Neural cell (in vitro differentiated cells): ENCODE data around the gene WDFY3. TPM values are rescaled to one million over a fixed set of nuclear protein-coding genes. Genes with fewer than 3 reads are reported as not detected.

ENCODE experiments used
- H2AFZ ChIP-seq: fragments of 200-600, 300-800 bp; sonication (generic), shearing (Covaris generic); 2 replicates; pipeline ENCODE4 v1.6.0; 2014; ENCODE audit warnings: low read depth, mild to moderate bottlenecking, antibody characterized with exemption, low read length, moderate library complexity
- H3F3A ChIP-seq: fragments of 200-600 bp; shearing (Covaris generic); 2 replicates; pipeline ENCODE4 v1.6.1; 2016; ENCODE audit warnings: mild to moderate bottlenecking, moderate library complexity, mixed read lengths, antibody characterized with exemption, low read length; ENCODE audit not compliant: insufficient read depth, poor library complexity, severe bottlenecking
- H3K27ac ChIP-seq: fragments of 200-600, 300-800 bp; sonication (generic), shearing (Covaris generic); 2 replicates; pipeline ENCODE4 v1.5.1; 2014; ENCODE audit warnings: mild to moderate bottlenecking, low read length, moderate library complexity
- H3K27me3 ChIP-seq: fragments of 300-800, 200-600 bp; sonication (generic), shearing (Covaris generic); 2 replicates; pipeline ENCODE4 v1.6.0; 2014; ENCODE audit warnings: mild to moderate bottlenecking, low read depth, low read length, moderate library complexity; ENCODE audit not compliant: insufficient read depth
- H3K36me3 ChIP-seq: fragments of 300-800, 200-600 bp; sonication (generic), shearing (Covaris generic); 2 replicates; pipeline ENCODE4 v1.5.1; 2014; ENCODE audit warnings: mild to moderate bottlenecking, antibody characterized with exemption, low read length, moderate library complexity; ENCODE audit not compliant: insufficient read depth
- H3K4me2 ChIP-seq: fragments of 300-800, 200-600 bp; sonication (generic), shearing (Covaris generic); 2 replicates; pipeline ENCODE4 v1.6.0; 2014; ENCODE audit warnings: mild to moderate bottlenecking, low read length
- H3K4me3 ChIP-seq: fragments of 300-800, 200-600 bp; sonication (generic), shearing (Covaris generic); 2 replicates; pipeline ENCODE4 v1.5.1; 2014; ENCODE audit warnings: mild to moderate bottlenecking, low read length, moderate library complexity
- H3K79me2 ChIP-seq: fragments of 200-600 bp; shearing (Covaris generic); replicated peaks from 2 replicates; pipeline ENCODE4 v1.6.0; 2014; ENCODE audit warnings: mild to moderate bottlenecking, low read length, moderate library complexity; ENCODE audit not compliant: insufficient read depth
- H3K9ac ChIP-seq: fragments of 300-800, 200-600 bp; sonication (generic), shearing (Covaris generic); 2 replicates; pipeline ENCODE4 v1.6.1; 2016; ENCODE audit warnings: mild to moderate bottlenecking, low read length, mixed read lengths
- H3K9me2 ChIP-seq: fragments of 200-600 bp; shearing (Covaris generic); 2 replicates; pipeline ENCODE4 v1.6.1; 2016; ENCODE audit warnings: mild to moderate bottlenecking, low read length, mixed read lengths; ENCODE audit not compliant: insufficient read depth
- H3K9me3 ChIP-seq: fragments of 200-600, 300-800 bp; sonication (generic), shearing (Covaris generic); 2 replicates; pipeline ENCODE4 v1.6.1; 2016; ENCODE audit warnings: mild to moderate bottlenecking, mixed run types, low read length, moderate library complexity, mixed read lengths
- H4K20me1 ChIP-seq: fragments of 200-600 bp; shearing (Covaris generic); 2 replicates; pipeline ENCODE4 v1.6.1; 2016; ENCODE audit warnings: mild to moderate bottlenecking, mixed run types; ENCODE audit not compliant: insufficient read depth
- EP300 ChIP-seq: fragments of 450-650 bp; conservative IDR thresholded peaks from 2 replicates; pipeline ENCODE4 v1.6.1; 2014; ENCODE audit warnings: antibody characterized with exemption, mild to moderate bottlenecking, moderate library complexity; ENCODE audit not compliant: poor library complexity, severe bottlenecking
- EZH2 ChIP-seq: fragments of 200-600, 300-800 bp; shearing (Covaris generic), sonication (generic); IDR thresholded peaks from 2 replicates; pipeline ENCODE4 v1.6.1; 2014; ENCODE audit warnings: antibody characterized with exemption, low read length, borderline replicate concordance, mild to moderate bottlenecking; ENCODE audit not compliant: insufficient read depth, poor library complexity, severe bottlenecking
- MXI1 ChIP-seq: fragments of 450-650 bp; conservative IDR thresholded peaks from 2 replicates; pipeline ENCODE4 v1.6.1; 2014; ENCODE audit warnings: antibody characterized with exemption, mild to moderate bottlenecking; ENCODE audit not compliant: poor library complexity, severe bottlenecking
- POLR2AphosphoS5 ChIP-seq: IDR thresholded peaks from 2 replicates; pipeline ENCODE4 v1.6.1; 2012
- RAD21 ChIP-seq: fragments of 450-650 bp; conservative IDR thresholded peaks from 2 replicates; pipeline ENCODE4 v1.6.1; 2014; ENCODE audit warnings: antibody characterized with exemption, mild to moderate bottlenecking, moderate library complexity
- SMC3 ChIP-seq: fragments of 450-650 bp; conservative IDR thresholded peaks from 2 replicates; pipeline ENCODE4 v1.6.1; 2014; ENCODE audit warnings: antibody characterized with exemption, mild to moderate bottlenecking, moderate library complexity; ENCODE audit not compliant: poor library complexity
- TAF1 ChIP-seq: IDR thresholded peaks from 2 replicates; pipeline ENCODE4 v1.6.1; 2012; ENCODE audit warnings: low read depth
- polyA plus RNA-seq: library from polyadenylated mRNA; depleted of rRNA; stranded (reverse); fragments of >200 nt; gene quantifications from 2 replicates; pipeline ENCODE4 v1.2.3, GENCODE V29; 2014
- TF ChIP-seq, protein P1 (sequence below): fragments of 450-650 bp; IDR thresholded peaks from 2 replicates; pipeline ENCODE4 v1.5.1; 2014; ENCODE audit warnings: antibody characterized with exemption, mild to moderate bottlenecking, moderate library complexity; ENCODE audit not compliant: poor library complexity, severe bottlenecking
- TF ChIP-seq, protein P2 (sequence below): IDR thresholded peaks from 2 replicates; pipeline ENCODE4 v1.6.1; 2012; ENCODE audit warnings: borderline replicate concordance

WDFY3 gene
- polyA plus RNA-seq, 1 donor from 2014 or later: 39.8 TPM

DNA sequence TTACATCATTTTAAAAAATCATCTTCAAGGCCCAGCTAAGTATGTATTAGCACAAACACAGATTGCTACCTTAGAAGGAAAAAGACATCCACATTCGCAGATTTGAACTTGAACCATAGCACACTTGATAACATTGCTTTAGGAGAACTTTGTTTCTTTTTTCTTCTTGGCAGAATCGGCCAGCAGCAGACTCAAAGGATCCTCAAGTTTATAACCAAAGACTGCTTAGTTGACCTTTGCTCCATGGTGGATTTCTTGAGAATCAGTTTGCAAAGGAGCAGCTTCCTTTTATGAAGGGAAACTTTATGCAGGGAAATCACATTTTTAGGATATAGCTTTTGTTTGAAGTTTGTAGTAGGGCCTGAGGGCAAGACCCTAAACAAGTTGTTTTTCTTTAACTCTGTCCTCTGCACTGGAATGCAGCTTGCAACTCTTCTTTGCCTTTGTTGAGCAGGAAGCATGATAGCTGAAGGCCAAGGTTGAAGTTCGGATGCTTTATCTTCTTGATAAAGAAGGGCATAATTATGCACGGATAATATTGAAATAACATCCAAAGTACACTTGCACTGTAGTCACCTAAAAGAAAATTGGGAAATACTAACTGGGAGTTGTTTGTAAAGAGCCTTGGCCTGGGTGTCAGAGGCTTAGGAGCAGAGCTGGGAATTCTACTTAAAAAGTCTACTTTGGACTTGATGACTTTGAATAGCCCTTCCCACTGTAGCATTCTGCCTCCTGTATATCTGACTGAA lies 305.1 kb downstream of the WDFY3 start:
- no peak for TF ChIP-seq EZH2
- TF ChIP-seq POLR2AphosphoS5: no peak
- no peak for TF ChIP-seq EP300
- no peak for TF ChIP-seq RAD21
- no peak for TF ChIP-seq TAF1
- TF ChIP-seq, protein P1, sequence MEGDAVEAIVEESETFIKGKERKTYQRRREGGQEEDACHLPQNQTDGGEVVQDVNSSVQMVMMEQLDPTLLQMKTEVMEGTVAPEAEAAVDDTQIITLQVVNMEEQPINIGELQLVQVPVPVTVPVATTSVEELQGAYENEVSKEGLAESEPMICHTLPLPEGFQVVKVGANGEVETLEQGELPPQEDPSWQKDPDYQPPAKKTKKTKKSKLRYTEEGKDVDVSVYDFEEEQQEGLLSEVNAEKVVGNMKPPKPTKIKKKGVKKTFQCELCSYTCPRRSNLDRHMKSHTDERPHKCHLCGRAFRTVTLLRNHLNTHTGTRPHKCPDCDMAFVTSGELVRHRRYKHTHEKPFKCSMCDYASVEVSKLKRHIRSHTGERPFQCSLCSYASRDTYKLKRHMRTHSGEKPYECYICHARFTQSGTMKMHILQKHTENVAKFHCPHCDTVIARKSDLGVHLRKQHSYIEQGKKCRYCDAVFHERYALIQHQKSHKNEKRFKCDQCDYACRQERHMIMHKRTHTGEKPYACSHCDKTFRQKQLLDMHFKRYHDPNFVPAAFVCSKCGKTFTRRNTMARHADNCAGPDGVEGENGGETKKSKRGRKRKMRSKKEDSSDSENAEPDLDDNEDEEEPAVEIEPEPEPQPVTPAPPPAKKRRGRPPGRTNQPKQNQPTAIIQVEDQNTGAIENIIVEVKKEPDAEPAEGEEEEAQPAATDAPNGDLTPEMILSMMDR: no peak
- TF ChIP-seq, protein P2, sequence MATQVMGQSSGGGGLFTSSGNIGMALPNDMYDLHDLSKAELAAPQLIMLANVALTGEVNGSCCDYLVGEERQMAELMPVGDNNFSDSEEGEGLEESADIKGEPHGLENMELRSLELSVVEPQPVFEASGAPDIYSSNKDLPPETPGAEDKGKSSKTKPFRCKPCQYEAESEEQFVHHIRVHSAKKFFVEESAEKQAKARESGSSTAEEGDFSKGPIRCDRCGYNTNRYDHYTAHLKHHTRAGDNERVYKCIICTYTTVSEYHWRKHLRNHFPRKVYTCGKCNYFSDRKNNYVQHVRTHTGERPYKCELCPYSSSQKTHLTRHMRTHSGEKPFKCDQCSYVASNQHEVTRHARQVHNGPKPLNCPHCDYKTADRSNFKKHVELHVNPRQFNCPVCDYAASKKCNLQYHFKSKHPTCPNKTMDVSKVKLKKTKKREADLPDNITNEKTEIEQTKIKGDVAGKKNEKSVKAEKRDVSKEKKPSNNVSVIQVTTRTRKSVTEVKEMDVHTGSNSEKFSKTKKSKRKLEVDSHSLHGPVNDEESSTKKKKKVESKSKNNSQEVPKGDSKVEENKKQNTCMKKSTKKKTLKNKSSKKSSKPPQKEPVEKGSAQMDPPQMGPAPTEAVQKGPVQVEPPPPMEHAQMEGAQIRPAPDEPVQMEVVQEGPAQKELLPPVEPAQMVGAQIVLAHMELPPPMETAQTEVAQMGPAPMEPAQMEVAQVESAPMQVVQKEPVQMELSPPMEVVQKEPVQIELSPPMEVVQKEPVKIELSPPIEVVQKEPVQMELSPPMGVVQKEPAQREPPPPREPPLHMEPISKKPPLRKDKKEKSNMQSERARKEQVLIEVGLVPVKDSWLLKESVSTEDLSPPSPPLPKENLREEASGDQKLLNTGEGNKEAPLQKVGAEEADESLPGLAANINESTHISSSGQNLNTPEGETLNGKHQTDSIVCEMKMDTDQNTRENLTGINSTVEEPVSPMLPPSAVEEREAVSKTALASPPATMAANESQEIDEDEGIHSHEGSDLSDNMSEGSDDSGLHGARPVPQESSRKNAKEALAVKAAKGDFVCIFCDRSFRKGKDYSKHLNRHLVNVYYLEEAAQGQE: no peak
- no peak for TF ChIP-seq MXI1
- no peak for TF ChIP-seq SMC3
- Histone ChIP-seq H3K9me2 (no peaks in the 10 kb centered on the region), H3F3A (no peaks in the 10 kb centered on the region), H2AFZ (no peak overlapping the region), H3K4me3 (no peak overlapping the region), H3K9me3 (no peaks in the 10 kb centered on the region), H3K79me2 (no peaks in the 10 kb centered on the region), H4K20me1 (no peaks in the 10 kb centered on the region), H3K27ac (no peak overlapping the region), H3K27me3 (no peaks in the 10 kb centered on the region), H3K36me3 (peaks cover 3% of the 10 kb centered on the region), H3K4me2 (no peak overlapping the region), H3K9ac (no peak overlapping the region)

DNA sequence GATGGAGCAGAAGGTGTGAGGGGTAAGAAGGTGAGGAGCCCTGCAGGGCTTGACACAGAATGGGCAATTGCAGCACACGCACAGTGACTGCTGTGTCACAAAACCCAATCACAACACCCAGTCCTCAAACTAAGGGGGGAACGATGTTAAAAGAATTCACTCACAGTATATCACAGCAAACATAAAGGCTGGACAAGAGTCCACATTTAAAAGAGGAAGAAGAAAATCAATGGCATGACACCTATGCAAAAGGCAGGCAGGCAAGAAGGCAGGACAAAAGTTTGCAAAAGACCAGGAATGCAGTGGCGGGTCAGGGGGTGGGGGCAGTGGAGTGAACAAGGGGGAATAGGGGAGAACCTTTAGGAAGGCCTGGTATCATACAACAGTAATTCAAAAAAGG lies 305.9 kb downstream of the WDFY3 start:
- no peak overlapping the region for H2AFZ ChIP-seq
- no peaks in the 10 kb centered on the region for H4K20me1 ChIP-seq
- TF ChIP-seq SMC3 (no peak), EZH2 (no peak), RAD21 (no peak), MXI1 (no peak), TAF1 (no peak)
- H3K27ac ChIP-seq: no peak overlapping the region
- H3K4me3 ChIP-seq: no peak overlapping the region
- H3K36me3 ChIP-seq: no peaks in the 10 kb centered on the region
- H3K9me2 ChIP-seq: no peaks in the 10 kb centered on the region
- no peaks in the 10 kb centered on the region for H3K9me3 ChIP-seq
- H3K9ac ChIP-seq: no peak overlapping the region
- no peaks in the 10 kb centered on the region for H3K79me2 ChIP-seq
- no peaks in the 10 kb centered on the region for H3F3A ChIP-seq
- H3K4me2 ChIP-seq: no peak overlapping the region
- H3K27me3 ChIP-seq: no peaks in the 10 kb centered on the region
